ENCODE measurements around the gene PAM16.

DNA sequence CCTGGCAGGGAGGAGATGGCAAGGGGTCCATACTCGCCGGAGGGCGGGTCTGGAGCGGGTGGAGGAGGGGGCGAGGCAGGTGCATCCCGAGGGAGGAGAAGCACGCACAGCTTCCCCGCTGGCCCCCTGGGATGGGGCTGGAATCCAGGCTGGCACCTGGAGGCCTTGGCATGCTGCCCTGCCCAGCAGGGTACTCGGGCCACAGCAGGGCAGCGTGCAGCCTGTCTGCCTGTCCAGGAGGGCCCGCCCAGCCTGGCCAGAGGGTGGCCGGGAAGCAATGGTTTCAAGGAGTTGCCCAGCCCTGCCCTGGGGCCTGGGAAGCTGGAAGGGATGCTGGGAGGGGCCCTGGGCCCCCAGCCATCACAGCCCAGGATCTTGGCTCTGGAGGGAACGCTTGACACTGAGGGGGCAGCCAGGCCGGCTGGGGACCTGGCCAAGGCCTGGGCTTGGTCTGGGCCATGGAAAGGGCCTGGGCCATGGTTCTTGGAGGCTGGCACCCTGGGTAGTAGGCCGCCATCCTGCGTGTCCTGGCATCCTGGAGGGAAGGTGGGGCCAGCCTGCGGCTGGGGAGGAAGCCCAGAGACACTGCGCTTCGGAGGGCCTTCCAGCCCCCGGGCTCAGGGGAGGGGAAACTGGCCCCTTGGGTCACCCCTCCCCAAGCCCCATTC is 34.1 kb downstream of the PAM16 start:
- TF ChIP-seq CTCF (IDR thresholded peaks at IDR 0.05; ENCODE audit: poor library complexity): no peak
- TF ChIP-seq EZH2 (IDR thresholded peaks at IDR 0.05; ENCODE audit: borderline replicate concordance): no peak
- no peak for TF ChIP-seq EZH2phosphoT487 (IDR thresholded peaks at IDR 0.05; ENCODE audit: low read depth, severe bottlenecking, unreplicated experiment)
